Measurements from ENCODE around the gene TAAR1.
"Not testable (repeated sequence)": the region's sequence is repeated elsewhere in the genome, so short reads cannot be mapped to it uniquely, and the experiment has no call there.

TAAR1 gene, protein sequence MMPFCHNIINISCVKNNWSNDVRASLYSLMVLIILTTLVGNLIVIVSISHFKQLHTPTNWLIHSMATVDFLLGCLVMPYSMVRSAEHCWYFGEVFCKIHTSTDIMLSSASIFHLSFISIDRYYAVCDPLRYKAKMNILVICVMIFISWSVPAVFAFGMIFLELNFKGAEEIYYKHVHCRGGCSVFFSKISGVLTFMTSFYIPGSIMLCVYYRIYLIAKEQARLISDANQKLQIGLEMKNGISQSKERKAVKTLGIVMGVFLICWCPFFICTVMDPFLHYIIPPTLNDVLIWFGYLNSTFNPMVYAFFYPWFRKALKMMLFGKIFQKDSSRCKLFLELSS

DNA sequence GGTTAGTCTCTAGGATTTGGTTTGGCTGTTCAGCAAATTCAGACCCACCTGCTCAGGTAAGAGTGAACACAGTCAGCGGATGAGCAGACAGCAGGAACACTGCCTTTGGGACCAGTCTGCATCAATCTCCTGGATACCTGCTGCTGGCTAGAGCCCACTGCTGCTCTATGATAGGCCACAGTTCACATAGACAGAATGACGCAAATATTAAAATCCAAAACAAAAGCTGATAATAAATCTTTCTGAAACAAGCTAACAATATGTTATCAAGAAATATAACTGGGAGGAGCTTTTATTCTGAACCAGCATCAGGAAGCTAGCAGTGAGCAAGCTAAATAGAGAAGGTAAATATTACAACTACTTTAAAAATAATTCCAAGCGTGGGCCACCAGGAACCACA is at the start of gene TAAR1:
TAAR1 (minus strand) TSS at position 101 of the 400 bp plus-strand sequence. CDS start 13,179 bp downstream, outside the sequence.
- no peak for DNase-seq

DNA sequence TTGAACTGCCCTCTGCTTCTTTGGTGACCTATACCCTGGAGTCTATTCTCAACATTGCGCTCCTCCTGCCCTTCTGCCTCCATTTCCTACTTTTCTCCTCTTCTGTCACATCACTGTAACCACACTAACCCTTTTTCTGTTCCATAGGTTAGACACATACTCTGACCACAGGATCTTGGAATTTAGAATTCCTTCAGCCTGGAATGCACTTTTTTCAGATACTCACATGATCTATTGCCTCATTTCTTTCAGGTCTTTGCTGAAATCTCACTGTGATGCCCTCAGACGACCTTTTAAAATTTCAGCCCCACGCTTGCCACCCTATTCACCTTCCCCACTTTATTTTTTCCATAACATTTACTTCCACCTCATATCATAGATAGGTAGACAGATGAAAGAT is 49.8 kb upstream of the TAAR1 start:
- DNase-seq = no peak

DNA sequence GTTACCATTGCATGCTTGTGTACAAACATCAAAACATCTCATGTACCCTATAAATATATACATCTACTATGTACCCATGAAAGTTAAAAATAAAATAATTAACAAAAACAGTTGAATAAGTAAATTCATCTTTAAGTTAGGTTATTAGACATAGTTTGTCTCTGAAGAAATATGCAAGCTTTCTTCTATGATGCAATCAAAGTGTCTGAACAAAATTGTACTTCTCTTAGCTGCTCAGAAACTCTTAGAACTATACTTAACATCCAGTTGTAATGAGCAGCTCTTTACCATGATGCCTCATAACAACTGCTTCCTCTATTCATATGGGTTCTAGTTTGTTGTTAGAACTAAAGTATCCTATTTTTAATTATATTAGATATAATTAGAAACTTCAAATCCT is 49.0 kb upstream of the TAAR1 start:
- no peak for DNase-seq

DNA sequence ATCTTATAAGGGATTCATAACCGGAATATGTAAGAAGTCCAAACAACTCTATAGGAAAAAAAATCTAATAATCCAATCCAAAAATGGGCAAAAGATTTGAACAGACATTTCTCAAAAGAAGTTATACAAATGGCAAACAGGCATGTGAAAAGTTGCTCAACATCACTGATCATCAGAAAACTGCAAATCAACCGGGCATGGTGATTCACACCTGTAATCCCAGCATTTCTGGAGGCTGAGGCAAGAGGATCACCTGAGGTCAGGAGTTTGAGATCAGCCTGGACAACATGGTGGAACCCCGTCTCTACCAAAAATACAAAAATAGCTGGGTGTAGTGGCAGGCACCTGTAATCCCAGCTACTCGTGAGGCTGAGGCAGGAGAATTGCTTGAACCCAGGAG is 47.8 kb upstream of the TAAR1 start:
- DNase-seq = not testable (repeated sequence)

DNA sequence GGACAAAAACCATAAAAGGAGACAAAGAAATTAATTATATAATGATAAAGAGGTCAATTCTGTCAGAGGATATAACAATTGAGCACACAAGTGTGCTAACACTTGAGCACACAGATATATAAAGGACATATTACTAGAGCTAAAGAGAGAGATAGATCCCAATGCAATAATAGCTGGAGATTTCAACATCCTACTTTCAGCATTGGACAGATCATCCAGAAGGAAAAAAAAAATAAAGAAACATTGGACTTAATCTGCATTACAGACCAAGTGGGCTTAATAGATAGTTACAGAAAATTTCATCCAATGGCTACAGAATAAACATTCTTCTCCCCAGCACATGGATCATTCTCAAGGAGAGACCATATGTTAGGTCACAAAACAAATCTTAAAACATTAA is 45.0 kb upstream of the TAAR1 start:
- no peak for DNase-seq

DNA sequence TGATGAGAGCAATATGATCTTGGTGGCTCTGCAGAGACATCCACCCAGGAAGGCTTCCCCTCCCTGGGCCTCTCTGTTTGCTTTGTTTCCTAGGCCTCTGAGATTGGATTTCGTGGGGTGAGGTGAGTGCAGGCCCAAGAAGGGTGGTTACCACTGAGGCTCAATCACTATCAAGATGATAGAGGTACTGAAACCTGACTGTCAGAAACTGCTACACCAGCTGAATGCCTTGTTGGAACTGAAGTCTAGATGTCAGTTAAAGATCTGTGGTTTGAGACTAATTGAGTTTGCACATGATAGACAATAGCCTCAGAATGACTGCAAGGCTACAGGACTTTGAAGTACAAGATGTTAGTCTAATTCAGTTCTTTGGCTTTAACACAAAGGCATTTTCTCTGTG is 39.6 kb upstream of the TAAR1 start:
- no peak for DNase-seq

DNA sequence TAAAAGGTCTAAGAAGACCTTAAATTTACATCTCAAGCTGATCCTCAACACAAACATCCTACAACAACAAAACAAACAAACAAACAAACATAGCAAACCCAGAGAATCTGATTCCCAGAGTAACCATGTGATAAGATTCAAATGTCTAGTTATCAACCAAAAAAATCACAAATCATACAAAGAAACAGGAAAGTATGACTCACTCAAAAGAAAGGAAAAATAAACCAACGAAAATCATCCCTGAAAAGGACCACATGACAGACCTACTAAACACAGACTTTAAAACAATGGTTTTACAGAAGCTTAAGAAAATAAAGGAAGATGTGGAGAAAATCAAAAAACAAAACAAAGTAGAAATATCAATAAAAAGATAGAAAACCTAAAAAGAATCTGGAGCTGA is 36.8 kb upstream of the TAAR1 start:
- no peak for DNase-seq

DNA sequence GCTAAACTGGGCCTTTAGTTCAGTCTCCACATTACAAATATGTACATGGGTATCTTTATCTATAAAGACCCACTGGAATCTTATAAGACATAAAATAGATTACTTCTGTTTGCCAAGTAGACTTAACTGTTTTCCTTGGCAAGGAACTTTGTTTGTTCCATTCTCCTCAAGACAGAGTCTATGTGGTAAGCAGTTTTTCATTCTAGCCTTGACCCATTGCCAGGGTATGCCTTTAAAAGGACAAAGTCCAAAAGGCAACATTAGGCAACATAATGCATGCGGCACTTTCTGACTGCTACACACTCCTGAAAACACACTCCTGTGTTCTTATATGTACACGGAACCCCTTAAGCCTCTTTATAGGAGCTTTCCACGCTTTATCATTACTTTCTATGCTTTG is 34.5 kb upstream of the TAAR1 start:
- no peak for DNase-seq

DNA sequence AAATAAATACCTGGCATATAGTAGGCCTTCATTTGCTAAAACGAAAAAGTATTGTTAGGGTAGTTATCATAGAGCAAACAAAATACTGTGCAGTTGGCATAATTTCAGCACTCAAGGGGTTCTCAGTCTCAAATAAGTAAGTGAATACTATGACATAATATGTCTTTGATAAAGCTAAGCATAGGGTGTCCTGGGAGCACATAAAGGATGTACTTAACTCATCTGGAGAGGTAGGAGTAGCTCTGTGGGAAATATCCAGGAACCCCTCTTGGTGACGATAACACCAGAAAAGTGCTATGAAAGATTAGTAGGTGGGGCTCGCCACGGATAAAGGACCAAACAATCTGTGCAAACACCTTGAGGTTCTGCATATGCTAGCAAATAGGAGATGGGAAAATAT is 31.7 kb upstream of the TAAR1 start:
- DNase-seq = no peak

DNA sequence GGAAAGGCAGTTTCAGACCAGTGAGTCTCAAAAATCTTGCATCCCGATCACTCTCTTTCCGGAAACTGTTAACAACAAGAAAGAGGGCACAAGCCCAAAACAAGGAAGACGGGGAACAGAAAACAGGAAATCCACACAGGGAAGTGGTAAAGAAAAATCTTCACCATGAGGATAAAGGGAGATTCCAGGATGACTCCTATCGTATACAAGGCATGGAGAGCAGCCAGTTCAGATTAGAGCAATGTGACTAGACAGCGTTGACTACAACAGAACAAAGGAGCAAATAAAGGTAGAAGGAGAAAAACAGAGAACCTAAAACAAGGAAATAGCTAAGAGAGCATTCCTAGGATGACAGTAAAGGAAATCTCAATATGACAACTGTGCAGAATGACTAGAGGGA is 28.3 kb upstream of the TAAR1 start:
- DNase-seq = no peak

DNA sequence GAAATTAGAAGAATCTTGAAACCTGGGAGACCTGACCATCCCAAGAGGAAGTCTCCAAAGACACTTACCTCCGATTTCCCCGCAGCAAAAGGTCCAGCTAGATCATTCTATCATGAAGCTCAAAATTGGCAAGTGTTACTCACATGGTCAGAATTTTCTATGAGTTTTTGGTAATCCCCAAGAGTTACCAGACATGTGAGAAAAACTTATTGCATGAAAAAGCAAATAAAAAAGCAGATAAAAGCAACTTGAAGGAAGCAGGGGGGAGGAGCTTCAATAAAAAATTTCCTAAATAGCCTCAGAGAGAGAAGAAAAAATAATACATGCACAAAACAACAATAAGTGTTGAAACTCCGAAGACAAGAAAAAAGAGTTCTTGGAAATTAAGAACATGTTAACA is 27.5 kb upstream of the TAAR1 start:
- DNase-seq = no peak

DNA sequence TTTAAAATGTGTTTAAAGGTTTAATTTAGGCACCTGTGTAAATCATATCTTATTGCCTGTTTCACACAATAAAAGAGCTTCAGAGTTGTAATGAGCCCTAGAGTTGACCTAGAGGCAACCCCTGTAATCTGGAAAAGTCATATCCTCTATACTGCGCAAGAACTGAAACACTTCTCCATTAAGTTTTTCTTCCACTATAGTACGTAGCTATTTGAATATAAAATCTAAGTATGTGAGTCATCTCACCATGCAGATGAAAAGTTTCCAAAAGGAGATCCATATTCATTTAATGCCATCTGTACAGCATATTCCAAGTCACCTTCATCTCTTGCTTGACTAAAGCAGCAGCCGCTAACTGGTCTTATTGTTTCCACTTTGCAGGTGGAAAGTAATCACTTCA is 26.0 kb upstream of the TAAR1 start:
- no peak for DNase-seq

DNA sequence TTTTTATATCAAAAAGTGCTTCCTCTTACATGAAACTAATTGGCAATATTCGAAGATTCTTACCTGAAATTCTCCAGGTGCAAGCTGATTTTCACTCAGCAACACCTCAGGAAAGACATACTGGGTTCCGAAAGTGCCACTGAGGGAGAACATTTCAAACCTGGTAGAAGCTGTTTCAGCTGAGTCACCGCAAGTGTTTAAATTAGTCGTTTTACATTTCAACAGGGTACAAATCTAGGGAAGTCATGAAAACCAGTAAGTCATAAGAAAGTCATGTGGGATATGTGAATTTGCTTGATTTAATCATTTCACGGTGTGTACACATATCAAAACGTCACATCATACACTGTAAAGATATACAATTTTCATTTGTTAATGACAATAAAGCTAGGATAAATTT is 25.3 kb upstream of the TAAR1 start:
- DNase-seq = no peak

DNA sequence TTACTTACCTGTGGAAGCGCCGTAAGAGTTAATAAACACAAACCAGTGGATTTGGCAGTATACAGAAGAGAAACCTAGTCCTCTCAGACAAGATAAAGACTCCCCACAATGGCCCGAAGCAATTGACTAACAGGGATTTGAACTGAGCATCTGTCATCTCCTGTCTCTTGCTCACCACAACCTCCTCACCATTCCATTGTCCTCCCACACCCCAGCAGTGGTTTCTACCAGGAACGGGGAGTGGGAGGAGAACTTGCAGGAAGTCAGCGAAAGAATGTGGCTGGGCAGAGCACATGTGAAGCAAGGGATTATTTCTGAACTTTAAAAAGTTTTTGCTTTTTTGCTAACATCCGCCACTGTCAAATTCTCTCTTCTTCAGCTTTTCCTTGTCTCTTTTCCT is 24.6 kb upstream of the TAAR1 start:
- DNase-seq = no peak

DNA sequence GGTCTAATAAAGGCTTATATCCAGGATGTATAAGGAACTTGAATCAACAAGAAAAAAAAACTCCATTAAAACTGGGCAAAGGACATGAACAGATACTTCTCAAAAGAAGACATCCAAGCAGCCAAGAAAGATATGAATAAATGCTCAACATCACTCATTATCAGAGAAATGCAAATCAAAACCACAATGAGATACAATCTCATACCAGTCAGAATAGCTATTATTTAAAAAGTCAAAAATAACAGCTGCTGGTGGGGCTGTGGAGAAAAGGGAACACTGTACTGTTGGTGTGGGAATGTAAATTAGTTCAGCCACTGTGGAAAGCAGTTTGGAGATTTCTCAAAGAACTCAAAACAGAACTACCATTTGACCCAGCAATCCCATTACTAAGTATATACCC is 20.1 kb upstream of the TAAR1 start:
- DNase-seq = not testable (repeated sequence)

DNA sequence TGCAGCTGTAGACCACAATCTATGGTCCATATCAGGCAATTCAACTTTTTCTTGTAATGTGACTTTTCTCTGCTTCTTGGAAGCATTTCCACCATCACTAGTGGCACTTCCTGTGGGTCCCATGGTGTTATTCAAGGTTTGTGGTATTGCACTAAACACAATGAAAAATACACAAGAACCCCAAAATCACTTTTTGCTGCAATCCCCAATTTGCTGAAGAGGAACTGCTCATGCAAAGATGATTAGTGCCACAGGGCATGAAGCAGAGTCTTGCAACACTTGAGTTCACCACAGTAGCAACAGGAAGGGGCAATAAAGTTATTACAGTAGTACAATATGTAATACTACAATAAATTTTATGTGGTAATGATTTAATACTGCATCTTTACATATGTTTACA is 16.8 kb upstream of the TAAR1 start:
- DNase-seq = no peak

DNA sequence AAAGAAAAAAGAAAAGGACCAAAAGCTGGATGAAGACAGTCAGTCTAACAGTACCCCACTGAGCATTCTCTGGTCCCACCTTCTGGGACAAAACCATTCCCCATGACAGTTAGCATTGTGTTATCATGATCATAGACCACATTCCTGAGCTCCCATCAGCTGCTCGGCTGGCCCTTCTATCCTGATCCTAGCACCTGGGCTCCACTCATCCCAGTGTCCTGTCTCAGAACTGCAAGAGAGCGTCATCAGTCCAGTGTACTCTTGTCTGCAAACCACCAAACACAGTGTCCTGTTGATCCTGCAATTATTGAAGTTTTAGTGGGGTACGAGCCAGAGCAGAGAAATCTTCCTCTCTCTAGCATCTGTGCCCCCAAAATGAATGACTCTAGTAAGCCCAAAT is 16.0 kb upstream of the TAAR1 start:
- no peak for DNase-seq

DNA sequence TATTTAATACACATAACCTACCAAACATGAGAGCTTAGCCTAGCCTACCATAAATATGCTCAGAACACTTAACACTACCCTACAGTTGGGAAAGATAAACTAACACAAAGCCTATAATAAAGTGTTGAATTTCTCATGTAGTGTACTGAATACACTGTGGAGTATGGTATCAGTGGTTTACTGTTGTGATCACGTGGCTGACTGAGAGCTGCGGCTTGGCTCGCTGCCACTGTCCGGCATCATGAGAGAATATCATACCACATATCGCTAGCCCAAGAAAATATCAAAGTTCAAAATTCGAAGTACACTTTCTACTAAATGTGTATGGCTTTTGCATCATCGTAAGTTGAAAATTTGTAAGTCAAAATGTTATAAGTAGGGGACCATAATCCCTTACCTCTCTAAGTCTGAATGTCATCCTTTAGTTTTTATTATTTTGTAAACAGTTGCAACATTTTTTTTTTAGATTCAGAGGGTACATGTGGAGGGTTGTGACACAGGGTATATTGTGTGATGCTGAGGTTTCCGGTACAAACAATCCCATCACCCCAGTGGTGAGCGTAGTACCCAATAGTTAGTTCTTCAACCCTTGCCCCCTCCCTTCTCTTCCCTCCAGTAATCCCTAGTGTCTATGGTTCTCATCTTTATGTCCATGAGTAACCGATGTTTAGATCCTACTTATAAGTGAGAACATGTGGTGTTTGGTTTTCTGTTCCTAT is 14.6 kb upstream of the TAAR1 start:
- DNase-seq = no peak

DNA sequence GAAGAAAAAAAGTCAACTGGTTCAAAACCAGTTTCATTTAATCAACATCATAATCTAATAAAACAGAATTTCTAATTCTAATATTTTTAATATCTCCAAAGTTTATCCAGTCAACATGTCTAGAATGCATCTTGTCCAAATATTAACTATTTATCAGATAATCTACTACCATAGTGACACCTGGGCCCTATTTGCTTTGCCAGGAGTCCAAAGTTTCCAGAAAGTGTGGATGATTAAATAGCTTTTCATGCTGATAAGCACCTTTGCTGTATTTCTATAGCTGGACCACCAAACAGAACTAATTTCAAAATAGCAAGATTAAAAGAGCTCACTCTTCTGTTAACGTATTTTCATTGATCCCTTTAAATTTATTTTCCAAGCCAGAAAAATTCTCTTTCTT is 12.3 kb upstream of the TAAR1 start:
- no peak for DNase-seq

DNA sequence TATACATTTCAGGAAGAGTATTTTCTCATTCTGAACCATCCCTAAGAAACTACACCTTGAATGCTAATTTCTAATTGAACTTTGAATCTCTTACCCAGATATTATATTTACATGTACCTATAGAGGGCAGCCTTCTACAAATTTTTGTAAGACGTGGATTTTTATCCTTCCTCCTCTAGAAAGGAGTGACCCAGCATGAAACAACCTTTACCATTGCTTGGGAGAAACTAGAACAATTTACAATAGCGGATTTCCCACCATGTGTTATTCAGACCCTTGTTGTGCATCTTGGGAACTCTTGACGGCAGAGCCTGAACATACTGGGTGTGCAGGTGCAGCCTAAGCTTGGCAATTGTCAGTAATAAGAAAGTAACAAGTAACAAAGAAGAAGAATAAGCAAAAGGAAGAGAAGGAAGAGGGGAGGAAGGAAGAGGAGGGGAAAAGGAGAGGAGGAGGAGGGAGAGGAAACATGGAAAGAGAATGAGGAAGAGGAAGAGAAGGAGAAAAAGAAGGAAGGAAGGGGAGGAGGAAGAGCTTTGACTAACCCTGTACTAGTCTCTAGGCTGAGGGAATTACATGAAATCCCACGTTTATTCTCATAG is 10.8 kb upstream of the TAAR1 start:
- DNase-seq = no peak

DNA sequence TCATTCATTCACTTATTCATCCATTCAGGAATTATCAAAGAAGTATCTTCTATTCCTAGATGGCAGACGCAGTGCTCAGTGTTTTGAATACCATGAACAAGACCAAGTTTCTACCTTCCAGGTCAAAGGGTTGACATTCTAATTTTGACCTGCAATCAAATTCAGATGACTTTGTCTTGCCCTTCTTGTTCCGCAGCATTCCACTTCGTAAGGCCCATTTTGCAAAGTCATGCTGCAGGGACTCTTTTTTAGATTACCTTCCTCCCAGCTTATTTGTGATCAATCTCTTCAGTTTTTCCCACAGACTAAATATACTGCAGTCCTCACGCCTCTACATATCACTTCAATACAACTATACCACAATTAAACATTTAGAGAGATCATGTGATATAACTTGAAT is 7.1 kb upstream of the TAAR1 start:
- no peak for DNase-seq

DNA sequence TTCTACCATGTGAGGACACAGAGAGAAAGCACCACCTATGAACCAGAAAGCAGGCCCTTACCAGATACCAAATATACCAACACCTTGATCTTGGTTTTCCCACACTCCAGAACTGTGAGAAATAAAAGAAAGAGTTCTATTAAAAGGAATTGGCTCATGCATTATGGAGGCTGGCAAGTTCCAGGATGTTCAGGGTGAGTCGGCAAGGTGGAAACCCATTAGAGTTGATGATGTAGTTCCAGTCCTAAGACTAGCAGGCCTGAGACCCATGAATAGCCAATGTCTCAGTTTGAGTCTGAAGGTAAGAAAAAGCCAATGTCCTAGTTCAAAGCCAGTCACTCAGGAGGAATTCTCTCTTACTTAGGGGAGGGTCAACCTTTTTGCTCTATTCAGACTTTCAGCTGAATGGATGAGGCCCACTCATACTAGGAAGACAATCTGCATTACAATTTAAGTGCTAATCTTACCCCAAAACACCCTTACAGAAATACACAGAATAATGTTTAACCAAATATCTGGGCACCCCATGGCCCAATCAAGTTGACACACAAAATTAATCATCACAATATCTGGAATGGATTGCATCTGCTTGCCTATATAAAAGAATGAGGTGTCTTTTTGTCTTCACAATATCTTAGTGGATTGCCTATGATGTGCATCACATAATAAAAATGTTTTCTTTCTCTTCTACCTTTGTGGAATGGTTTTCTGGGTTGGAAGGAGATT is 5.5 kb upstream of the TAAR1 start:
- no peak for DNase-seq

DNA sequence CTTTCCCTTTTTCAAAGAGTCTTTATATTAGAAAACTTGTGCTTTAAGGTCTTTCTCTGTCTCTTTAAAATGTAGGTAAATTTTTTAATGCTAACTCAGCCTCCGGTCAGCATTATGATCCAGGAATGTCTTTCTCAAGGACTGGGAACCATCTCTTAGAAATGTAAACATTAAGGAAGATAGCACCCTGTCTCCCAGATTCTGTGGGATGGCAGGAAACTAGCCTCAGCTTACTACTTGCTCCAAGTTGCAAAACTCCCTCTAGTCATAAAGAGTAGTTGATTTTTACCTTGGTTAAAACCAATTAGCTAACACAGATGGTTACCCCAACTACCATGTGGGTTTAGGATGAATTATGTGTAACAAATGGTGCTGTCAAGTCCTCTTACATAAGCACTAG is 4.7 kb upstream of the TAAR1 start:
- no peak for DNase-seq

DNA sequence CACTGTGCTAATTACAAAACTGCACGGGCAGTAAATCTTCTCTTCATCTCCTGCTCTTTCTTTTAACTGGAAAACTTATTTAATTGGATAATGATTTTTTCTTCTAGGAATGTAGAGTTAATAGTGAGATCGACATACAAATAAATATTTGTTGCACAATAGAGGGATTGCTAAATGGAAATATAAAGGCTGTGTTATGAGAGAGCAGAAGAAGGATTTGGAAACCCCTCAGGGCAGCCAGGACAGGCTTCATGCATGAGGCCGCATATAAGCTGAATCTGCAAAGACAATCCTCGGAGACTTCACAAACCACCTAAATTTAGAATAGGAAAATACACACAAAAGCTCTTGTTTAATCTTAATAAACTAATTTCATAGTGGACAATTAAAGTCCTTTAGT is 2.9 kb upstream of the TAAR1 start:
- DNase-seq = no peak

All from NCI-H187 treated with DMSO at 0.1 percent for 48 hours (cell line).